ENCODE measurements around the gene SYT6. TPM values are rescaled to one million over a fixed set of nuclear protein-coding genes. Genes with fewer than 3 reads are reported as not detected.

Gene SYT6
- total and polyA plus RNA-seq, 4 donors, result 0.01 to 4.2 TPM; not detected in 2

GRCh38 chr1:114090738-114091505 lies 62.7 kb downstream of the SYT6 start:
- TF ChIP-seq CTCF (IDR thresholded peaks at IDR 0.05; ENCODE audit: control extremely low read depth, extremely low read depth), result no peak
- Histone ChIP-seq H3K4me1 (ENCODE audit: control insufficient read depth in 5 of 5, insufficient read depth in 5 of 5, low read length in 5 of 5) (peaks cover 0 to 74% (median 18%) of the 10 kb centered on the region in 5 donors), H3K4me3 (no peak overlapping the region), H3K9me3 (ENCODE audit: control insufficient read depth in 4 of 4, insufficient read depth in 3 of 4, low read length in 3 of 4) (no peaks in the 10 kb centered on the region), H3K9ac (ENCODE audit: insufficient read depth in 1 of 2, low read length in 2 of 2) (peak overlapping the region in 1 of 2 donors; percentile 33), H3K27me3 (ENCODE audit: control insufficient read depth in 3 of 3, insufficient read depth in 3 of 3, low read length in 2 of 3) (no peaks in the 10 kb centered on the region), H3K36me3 (ENCODE audit: control insufficient read depth in 4 of 4, insufficient read depth in 4 of 4, low read length in 4 of 4) (peaks cover 0 to 3% (median 0%) of the 10 kb centered on the region in 4 donors), H3K27ac (ENCODE audit: low read depth in 1 of 2, low read length in 1 of 2) (no peak overlapping the region)
- ATAC-seq (ENCODE audit: insufficient read depth, low FRiP score) (no peak), DNase-seq (peak; percentile 73 to 98 (median 96))
- 85 to 87% methylated on average over 11 of the region's 11 CpGs for WGBS, 2 donors

- Histone ChIP-seq H3K4me3 (no peak overlapping the region), H3K4me1 (ENCODE audit: control insufficient read depth in 5 of 5, insufficient read depth in 5 of 5, low read length in 5 of 5) (peaks cover 0 to 65% (median 17%) of the 10 kb centered on the region in 5 donors), H3K36me3 (ENCODE audit: control insufficient read depth in 4 of 4, insufficient read depth in 4 of 4, low read length in 4 of 4) (peaks cover 0 to 3% (median 0%) of the 10 kb centered on the region in 4 donors), H3K27me3 (ENCODE audit: control insufficient read depth in 3 of 3, insufficient read depth in 3 of 3, low read length in 2 of 3) (no peaks in the 10 kb centered on the region), H3K27ac (ENCODE audit: low read depth in 1 of 2, low read length in 1 of 2) (no peak overlapping the region), H3K9me3 (ENCODE audit: control insufficient read depth in 4 of 4, insufficient read depth in 3 of 4, low read length in 3 of 4) (no peaks in the 10 kb centered on the region), H3K9ac (ENCODE audit: insufficient read depth in 1 of 2, low read length in 2 of 2) (peak overlapping the region in 1 of 2 donors; percentile 33)
- TF ChIP-seq CTCF (IDR thresholded peaks at IDR 0.05; ENCODE audit: control extremely low read depth, extremely low read depth), result no peak
- no peak for ATAC-seq (ENCODE audit: insufficient read depth, low FRiP score)
- DNase-seq, result no peak
- WGBS, 2 donors, result 79 to 87% methylated on average over 4 of the region's 4 CpGs
Observed at GRCh38 chr1:114089502-114090138, 64.0 kb downstream of the SYT6 start.

- ATAC-seq (ENCODE audit: insufficient read depth, low FRiP score) (no peak), DNase-seq (peak in 2 of 3 donors; percentile 22 to 51)
- TF ChIP-seq CTCF (IDR thresholded peaks at IDR 0.05; ENCODE audit: control extremely low read depth, extremely low read depth), result no peak
- WGBS, 2 donors, result 75 to 78% methylated on average over 13 of the region's 13 CpGs
- H3K9me3 ChIP-seq (ENCODE audit: control insufficient read depth in 4 of 4, insufficient read depth in 3 of 4, low read length in 3 of 4), result no peaks in the 10 kb centered on the region
- H3K4me1 ChIP-seq (ENCODE audit: control insufficient read depth in 5 of 5, insufficient read depth in 5 of 5, low read length in 5 of 5), result peaks cover 0 to 56% (median 11%) of the 10 kb centered on the region in 5 donors
- H3K27ac ChIP-seq (ENCODE audit: low read depth in 1 of 2, low read length in 1 of 2), result no peak overlapping the region
- H3K4me3 ChIP-seq, result no peak overlapping the region
- H3K36me3 ChIP-seq (ENCODE audit: control insufficient read depth in 4 of 4, insufficient read depth in 4 of 4, low read length in 4 of 4), result peaks cover 0 to 3% (median 0%) of the 10 kb centered on the region in 4 donors
- no peaks in the 10 kb centered on the region for H3K27me3 ChIP-seq (ENCODE audit: control insufficient read depth in 3 of 3, insufficient read depth in 3 of 3, low read length in 2 of 3)
- H3K9ac ChIP-seq (ENCODE audit: insufficient read depth in 1 of 2, low read length in 2 of 2), result no peak overlapping the region
Observed at GRCh38 chr1:114088392-114089299, 65.0 kb downstream of the SYT6 start.
